OCI-LY3 (cell line): ENCODE measurements around the gene SUPT6H.

Experiments
- EZH2phosphoT487 ChIP-seq: fragments of 200-600 bp; shearing (Covaris generic); IDR thresholded peaks from 2 replicates; pipeline ENCODE4 v1.6.1; 2018; ENCODE audit warnings: antibody characterized with exemption, mixed run types, low read depth
- TF ChIP-seq, protein P1 (sequence below): fragments of 200-600, 300-600 bp; sonication (generic); IDR thresholded peaks from 2 replicates; pipeline ENCODE4 v1.5.1; 2014; ENCODE audit warnings: antibody characterized with exemption, low read length, low read depth

DNA sequence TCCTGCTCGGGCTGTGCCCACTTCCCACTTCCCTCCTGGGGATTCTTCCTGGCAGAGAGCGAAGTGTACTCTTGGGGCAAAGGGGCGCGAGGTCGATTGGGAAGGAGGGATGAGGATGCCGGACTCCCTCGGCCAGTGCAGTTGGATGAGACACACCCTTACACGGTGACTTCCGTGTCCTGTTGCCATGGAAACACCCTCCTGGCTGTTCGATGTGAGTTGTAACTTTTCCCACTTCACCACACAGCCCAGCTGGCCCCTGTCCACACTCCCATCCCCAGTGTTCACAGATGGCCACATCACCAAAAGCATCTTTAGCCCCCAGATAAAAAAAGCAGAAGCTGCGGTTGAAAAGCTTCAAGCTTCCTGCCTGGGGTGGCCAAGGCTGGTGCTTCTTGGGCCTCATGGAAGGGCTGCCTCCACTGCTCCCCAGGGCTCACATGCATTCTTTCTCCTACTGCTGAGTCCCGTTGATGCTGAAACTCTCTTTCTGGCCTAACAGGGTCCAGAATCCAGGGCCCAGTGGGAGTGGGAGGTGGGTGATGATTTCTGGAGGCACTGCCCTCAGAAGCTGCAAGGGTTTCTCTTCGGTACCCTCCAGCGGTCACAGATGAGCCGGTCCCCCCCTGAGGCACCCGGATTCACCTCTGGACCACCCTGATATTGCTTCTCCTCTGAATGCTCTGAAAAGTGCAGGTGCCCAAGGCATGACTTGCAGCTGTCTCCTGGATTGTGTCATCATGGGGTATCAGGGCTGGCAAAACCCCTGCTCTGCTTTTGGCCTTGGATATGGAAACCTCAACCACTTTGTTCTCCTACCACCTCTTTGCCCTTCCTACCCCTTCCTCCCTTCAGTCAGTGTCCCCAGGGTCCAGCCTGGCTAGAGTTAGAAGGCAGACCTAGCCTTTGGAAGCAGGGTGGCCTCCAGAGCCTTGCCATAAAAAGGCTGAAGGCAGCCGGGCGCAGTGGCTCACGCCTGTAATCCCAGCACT, 79.6 kb downstream of the SUPT6H start:
- TF ChIP-seq, protein P1, sequence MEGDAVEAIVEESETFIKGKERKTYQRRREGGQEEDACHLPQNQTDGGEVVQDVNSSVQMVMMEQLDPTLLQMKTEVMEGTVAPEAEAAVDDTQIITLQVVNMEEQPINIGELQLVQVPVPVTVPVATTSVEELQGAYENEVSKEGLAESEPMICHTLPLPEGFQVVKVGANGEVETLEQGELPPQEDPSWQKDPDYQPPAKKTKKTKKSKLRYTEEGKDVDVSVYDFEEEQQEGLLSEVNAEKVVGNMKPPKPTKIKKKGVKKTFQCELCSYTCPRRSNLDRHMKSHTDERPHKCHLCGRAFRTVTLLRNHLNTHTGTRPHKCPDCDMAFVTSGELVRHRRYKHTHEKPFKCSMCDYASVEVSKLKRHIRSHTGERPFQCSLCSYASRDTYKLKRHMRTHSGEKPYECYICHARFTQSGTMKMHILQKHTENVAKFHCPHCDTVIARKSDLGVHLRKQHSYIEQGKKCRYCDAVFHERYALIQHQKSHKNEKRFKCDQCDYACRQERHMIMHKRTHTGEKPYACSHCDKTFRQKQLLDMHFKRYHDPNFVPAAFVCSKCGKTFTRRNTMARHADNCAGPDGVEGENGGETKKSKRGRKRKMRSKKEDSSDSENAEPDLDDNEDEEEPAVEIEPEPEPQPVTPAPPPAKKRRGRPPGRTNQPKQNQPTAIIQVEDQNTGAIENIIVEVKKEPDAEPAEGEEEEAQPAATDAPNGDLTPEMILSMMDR: no peak
- TF ChIP-seq EZH2phosphoT487: no peak
